MM.1S (cell line): ENCODE measurements around the gene DDX20.

Experiments
- DNase-seq: peaks from one replicate; pipeline ENCODE4 v3.0.0-alpha.2; 2015
- H2AFZ ChIP-seq: fragments of 300-600 bp; sonication (generic); 2 replicates; pipeline ENCODE4 v1.6.0; 2016; ENCODE audit warnings: antibody characterized with exemption, low read length
- H3F3A ChIP-seq: fragments of 300-600 bp; sonication (generic); 2 replicates; pipeline ENCODE4 v1.6.1; 2016; ENCODE audit warnings: mild to moderate bottlenecking, antibody characterized with exemption, low read length, moderate library complexity, mixed read lengths; ENCODE audit not compliant: insufficient read depth
- H3K27ac ChIP-seq: fragments of 300-600 bp; sonication (generic); 2 replicates; pipeline ENCODE4 v1.5.1; 2016; ENCODE audit warnings: mild to moderate bottlenecking, low read length
- H3K27me3 ChIP-seq: fragments of 300-600 bp; sonication (generic); replicated peaks from 2 replicates; pipeline ENCODE4 v1.6.0; 2016; ENCODE audit warnings: low read length; ENCODE audit not compliant: insufficient read depth
- H3K36me3 ChIP-seq: fragments of 300-600 bp; sonication (generic); replicated peaks from 2 replicates; pipeline ENCODE4 v1.6.1; 2016; ENCODE audit warnings: mild to moderate bottlenecking, low read length, mixed read lengths; ENCODE audit not compliant: insufficient read depth
- H3K4me1 ChIP-seq: fragments of 300-600 bp; sonication (generic); 2 replicates; pipeline ENCODE4 v1.6.1; 2016; ENCODE audit warnings: low read length, mixed read lengths
- H3K4me2 ChIP-seq: fragments of 300-600 bp; sonication (generic); 2 replicates; pipeline ENCODE4 v1.6.0; 2016; ENCODE audit warnings: low read depth, low read length
- H3K4me3 ChIP-seq: fragments of 300-600 bp; sonication (generic); 2 replicates; pipeline ENCODE4 v1.5.1; 2016; ENCODE audit warnings: low read length, mixed read lengths
- H3K79me2 ChIP-seq: fragments of 300-600 bp; sonication (generic); 2 replicates; pipeline ENCODE4 v1.6.1; 2016; ENCODE audit warnings: mixed run types, low read length, mixed read lengths
- H3K9ac ChIP-seq: fragments of 300-600 bp; sonication (generic); 2 replicates; pipeline ENCODE4 v1.6.1; 2016; ENCODE audit warnings: low read length, mixed read lengths
- H3K9me2 ChIP-seq: fragments of 300-600 bp; sonication (generic); replicated peaks from 2 replicates; pipeline ENCODE4 v1.6.1; 2016; ENCODE audit warnings: mild to moderate bottlenecking, low read length, mixed read lengths; ENCODE audit not compliant: insufficient read depth
- H3K9me3 ChIP-seq: fragments of 300-600 bp; sonication (generic); replicated peaks from 2 replicates; pipeline ENCODE4 v1.6.1; 2016; ENCODE audit warnings: mild to moderate bottlenecking, low read length, mixed read lengths; ENCODE audit not compliant: insufficient read depth
- H4K20me1 ChIP-seq: fragments of 300-600 bp; sonication (generic); 2 replicates; pipeline ENCODE4 v1.6.1; 2016; ENCODE audit warnings: mild to moderate bottlenecking, low read length, moderate library complexity, mixed read lengths; ENCODE audit not compliant: insufficient read depth
- CTCF ChIP-seq: fragments of 300-600 bp; sonication (generic); IDR thresholded peaks from 2 replicates; pipeline ENCODE4 v1.5.1; 2016; ENCODE audit warnings: antibody characterized with exemption, low read length, mixed read lengths
- EZH2 ChIP-seq: fragments of 300-600 bp; sonication (generic); optimal IDR thresholded peaks from 2 replicates; pipeline ENCODE3; 2017; ENCODE audit warnings: low read depth, mild to moderate bottlenecking, antibody characterized with exemption, low read length, mixed read lengths
- EZH2phosphoT487 ChIP-seq: fragments of 300-600 bp; sonication (generic); IDR thresholded peaks from 2 replicates; pipeline ENCODE4 v1.6.1; 2018; ENCODE audit warnings: antibody characterized with exemption, low read length

The DDX20 gene

GRCh38 chr1:111754984-111755330, 744 bp upstream of the DDX20 start:
- TF ChIP-seq EZH2phosphoT487 (no peak), CTCF (no peak), EZH2 (no peak)
- Histone ChIP-seq H3K4me1 (peaks cover 8% of the 10 kb centered on the region; the same call in 1 of the 2 replicates), H3K27ac (peak overlapping the region; percentile 87), H4K20me1 (no peaks in the 10 kb centered on the region), H3K27me3 (no peaks in the 10 kb centered on the region), H3K36me3 (no peaks in the 10 kb centered on the region), H2AFZ (peak overlapping the region; percentile 62; the same call in 1 of the 2 replicates), H3F3A (no peaks in the 10 kb centered on the region), H3K9me3 (no peaks in the 10 kb centered on the region), H3K9ac (peak overlapping the region; percentile 86), H3K4me3 (peak overlapping the region; percentile 78), H3K4me2 (peak overlapping the region; percentile 58), H3K9me2 (no peaks in the 10 kb centered on the region), H3K79me2 (peaks cover 23% of the 10 kb centered on the region)
- no peak for DNase-seq

GRCh38 chr1:111756124-111756513, 418 bp downstream of the DDX20 start:
- Histone ChIP-seq H4K20me1 (no peaks in the 10 kb centered on the region), H3K9ac (peak overlapping the region; percentile 86), H3K36me3 (no peaks in the 10 kb centered on the region), H2AFZ (peak overlapping the region; percentile 65; the same call in 1 of the 2 replicates), H3K9me3 (no peaks in the 10 kb centered on the region), H3K27ac (peak overlapping the region; percentile 87), H3K9me2 (no peaks in the 10 kb centered on the region), H3K4me3 (peak overlapping the region; percentile 78), H3K79me2 (peaks cover 23% of the 10 kb centered on the region), H3K27me3 (no peaks in the 10 kb centered on the region), H3K4me1 (peaks cover 8% of the 10 kb centered on the region; the same call in 1 of the 2 replicates), H3F3A (no peaks in the 10 kb centered on the region), H3K4me2 (peak overlapping the region; percentile 63)
- TF ChIP-seq EZH2phosphoT487 (no peak), EZH2 (no peak), CTCF (no peak)
- DNase-seq, result no peak

- Histone ChIP-seq H3K36me3 (no peaks in the 10 kb centered on the region), H3K4me2 (no peak overlapping the region), H3K9ac (no peak overlapping the region), H3K9me2 (no peaks in the 10 kb centered on the region), H4K20me1 (no peaks in the 10 kb centered on the region), H3K27ac (no peak overlapping the region), H3K4me3 (no peak overlapping the region), H2AFZ (no peak overlapping the region), H3K79me2 (peaks cover 23% of the 10 kb centered on the region), H3K4me1 (no peaks in the 10 kb centered on the region), H3K27me3 (no peaks in the 10 kb centered on the region), H3F3A (no peaks in the 10 kb centered on the region), H3K9me3 (no peaks in the 10 kb centered on the region)
- TF ChIP-seq CTCF (no peak), EZH2phosphoT487 (no peak), EZH2 (no peak)
- DNase-seq, result no peak
Measured at GRCh38 chr1:111758373-111758772, 2.7 kb downstream of the DDX20 start.
